ENCODE results near the gene LCE2B.
"Not testable (repeated sequence)": the region's sequence is repeated elsewhere in the genome, so short reads cannot be mapped to it uniquely, and the experiment has no call there.

LCE2B gene, protein sequence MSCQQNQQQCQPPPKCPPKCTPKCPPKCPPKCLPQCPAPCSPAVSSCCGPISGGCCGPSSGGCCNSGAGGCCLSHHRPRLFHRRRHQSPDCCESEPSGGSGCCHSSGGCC

DNA sequence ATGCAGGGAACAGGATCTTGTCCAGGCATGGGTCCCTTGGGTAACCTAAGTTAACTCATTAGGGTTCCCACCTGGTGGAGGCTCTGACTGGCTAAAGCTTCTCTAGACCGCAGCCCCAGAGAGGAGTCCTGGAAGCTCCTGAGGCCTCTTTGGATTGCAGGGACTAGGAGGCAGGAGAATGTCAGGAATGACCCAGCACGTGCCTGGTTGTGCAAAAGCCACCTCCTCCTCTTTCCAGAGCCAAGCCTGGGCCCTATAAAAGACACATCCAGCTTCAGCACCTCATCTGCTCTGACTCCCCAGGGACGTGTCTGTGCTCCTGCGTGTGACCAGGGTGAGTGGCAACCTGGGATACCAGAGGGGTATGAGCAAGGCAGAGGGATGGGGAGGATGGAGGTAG is at the start of gene LCE2B:
Gene LCE2B (plus strand): TSS at position 301 of the 400 bp plus-strand sequence. CDS start 721 bp downstream, outside the sequence.
- not testable (repeated sequence) for FAIRE-seq

- FAIRE-seq: no peak
Measured at GRCh38 chr1:152640351-152640750, 45.6 kb upstream of the LCE2B start.

DNA sequence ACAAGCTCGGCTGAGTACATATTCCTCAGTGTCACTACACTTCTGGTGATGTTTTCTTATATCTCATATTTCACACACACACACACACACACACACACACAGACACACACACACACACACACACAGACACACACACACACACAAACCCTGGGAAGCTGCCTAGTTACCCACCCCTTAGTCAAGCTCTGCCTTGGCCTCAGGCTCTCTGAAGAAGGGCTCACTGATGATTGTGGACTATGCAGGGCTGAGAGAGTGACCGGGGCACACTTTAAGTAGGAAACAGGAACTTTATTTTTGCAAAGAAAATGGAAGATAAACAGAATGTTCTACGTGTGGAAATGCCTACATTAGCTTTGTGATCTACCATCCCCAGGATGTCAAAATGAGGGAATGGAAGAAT is 42.0 kb upstream of the LCE2B start:
- no peak for FAIRE-seq

DNA sequence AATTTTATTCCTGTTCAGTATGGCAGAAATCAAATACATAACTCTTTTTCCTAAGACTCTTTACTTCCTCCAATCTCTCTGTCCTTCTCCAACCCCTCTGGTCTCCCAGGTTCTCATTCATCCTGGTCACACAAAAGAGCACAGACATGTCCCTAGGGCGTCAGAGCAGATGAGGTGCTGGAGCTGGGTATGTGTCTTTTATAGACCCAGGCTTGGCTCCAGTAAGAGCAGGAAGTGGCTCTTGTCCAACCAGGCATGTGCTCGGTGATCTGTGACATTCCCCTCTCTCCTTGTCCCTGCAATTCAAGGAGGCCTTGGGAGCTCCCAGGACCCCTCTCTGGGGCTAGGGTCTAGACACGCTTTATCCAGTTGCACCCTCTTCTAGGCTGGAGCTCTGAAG is 40.8 kb upstream of the LCE2B start:
- no peak for FAIRE-seq

- no peak for FAIRE-seq
Measured at GRCh38 chr1:152646656-152647055, 39.3 kb upstream of the LCE2B start.

- no peak for FAIRE-seq
Measured at GRCh38 chr1:152654110-152654509, 31.8 kb upstream of the LCE2B start.

DNA sequence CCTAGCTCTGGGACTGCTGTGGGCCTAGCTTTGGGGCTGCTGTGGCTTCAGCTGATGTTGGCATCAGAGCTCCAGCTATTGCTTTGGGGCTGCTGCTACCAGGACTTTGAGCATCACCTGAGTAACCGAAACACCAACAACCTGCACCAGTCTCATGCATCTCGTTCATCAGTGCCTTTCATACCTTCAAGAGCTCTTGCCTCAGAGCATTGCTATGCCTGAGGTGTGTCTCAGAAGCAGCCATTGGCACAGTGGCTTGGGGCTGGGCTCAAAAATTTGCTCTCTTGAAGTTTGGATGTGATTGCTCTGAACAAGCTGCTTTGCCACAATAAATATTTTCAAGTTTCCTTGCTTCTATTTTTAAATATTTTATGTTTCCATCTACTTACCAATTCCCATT is 29.5 kb upstream of the LCE2B start:
- FAIRE-seq: no peak

DNA sequence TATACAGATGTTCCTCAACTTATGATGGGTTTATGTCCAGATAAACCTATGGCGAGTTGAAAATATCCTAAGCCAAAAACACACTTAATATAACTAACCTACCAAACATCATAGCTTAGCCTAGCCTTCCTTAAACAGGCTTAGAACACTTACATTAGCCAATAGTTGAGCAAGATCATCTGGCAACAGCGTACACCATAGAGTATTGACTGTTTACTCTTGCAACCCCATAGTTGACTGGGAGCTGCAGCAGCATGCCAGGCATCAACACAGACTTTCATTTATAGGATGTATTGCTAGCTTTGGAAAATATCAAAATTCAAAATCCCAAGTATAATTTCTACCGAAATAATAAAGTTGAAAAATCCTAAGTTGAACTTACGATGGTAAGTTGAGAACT is 28.2 kb upstream of the LCE2B start:
- FAIRE-seq: no peak

DNA sequence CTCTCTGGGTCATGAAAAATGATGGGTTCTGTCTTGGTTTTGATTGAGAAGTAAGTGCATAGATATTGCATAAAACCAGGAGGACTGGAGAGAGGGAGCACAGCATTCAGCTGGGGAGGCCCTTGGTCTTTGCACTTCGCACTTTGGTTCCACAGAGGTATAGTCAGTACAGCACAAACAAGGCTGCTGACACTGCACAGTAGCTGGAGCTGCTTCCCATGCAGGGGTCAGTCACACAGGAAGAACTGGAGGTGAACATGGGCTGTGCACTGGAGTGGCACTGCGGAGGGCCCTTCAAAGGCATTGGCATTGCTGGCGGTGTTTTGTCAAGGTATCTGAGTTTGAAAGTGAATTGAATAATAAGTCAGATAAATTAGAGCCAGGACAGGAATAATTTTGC is 27.3 kb upstream of the LCE2B start:
- FAIRE-seq: no peak

DNA sequence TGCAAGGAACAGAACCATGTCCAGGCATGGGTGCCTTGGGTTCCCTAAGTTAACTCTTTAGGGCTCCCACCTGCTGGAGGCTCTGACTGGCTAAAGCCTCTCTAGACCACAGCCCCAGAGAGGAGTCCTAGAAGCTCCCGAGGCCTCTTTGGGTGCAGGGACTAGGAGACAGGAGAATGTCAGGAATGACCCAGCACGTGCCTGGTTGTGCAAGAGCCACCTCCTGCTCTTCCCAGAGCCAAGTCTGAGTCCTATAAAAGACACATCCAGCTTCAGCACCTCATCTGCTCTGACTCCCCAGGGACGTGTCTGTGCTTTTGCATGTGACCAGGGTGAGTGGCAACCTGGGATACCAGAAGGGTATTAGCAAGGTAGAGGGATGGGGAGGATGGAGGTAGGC is 22.8 kb upstream of the LCE2B start, which contains the start of gene LCE2D:
Gene LCE2D (plus strand): TSS at position 283 of the 400 bp plus-strand sequence. CDS start 726 bp downstream, outside the sequence.
- no peak for FAIRE-seq

GRCh38 chr1:152666171-152666570 is 19.8 kb upstream of the LCE2B start:
- FAIRE-seq: not testable (repeated sequence)

DNA sequence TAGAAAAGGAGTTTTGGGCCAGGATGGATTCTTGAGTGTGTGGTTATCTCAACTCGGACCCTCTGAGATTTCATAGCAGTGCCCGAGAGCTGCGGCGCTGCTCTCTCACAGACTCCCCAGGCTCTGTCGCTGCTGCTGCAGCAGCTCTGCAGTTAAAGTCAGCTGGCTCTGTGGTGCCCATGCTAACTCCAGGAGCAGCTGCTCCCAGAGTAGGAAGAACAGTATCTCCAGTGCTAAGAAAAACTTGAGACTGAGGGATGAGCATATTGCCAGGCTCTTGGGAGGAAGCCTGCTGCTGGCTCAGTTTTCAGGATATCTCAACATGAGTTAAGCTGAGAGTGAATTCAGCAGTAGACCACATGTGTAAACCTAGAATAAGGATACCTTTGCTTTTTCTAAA is 18.3 kb upstream of the LCE2B start:
- no peak for FAIRE-seq

DNA sequence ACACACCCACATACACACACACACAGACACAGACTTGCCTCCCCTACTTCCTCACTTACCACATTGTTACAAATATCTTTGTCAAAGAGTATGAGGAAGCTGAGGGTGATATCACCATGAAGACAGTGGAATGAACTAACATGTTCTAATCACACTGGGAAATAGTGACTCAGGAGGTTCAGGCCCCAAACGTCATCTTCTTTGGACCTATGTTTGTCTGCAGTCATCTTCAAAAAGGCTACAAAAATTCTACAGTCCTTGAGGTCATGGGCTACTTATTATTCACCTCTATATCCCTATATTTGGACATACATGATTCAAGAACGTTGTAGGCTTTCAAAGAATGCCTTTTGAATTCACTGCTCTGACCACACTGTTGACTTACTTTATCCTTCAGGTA is 12.9 kb upstream of the LCE2B start:
- FAIRE-seq: no peak

- FAIRE-seq: not testable (repeated sequence)
Measured at GRCh38 chr1:152674983-152675382, 10.9 kb upstream of the LCE2B start, which contains the start of gene LCE2C. LCE2C (plus strand) TSS chr1:152675279; CDS start chr1:152676016, 737 bp downstream.

DNA sequence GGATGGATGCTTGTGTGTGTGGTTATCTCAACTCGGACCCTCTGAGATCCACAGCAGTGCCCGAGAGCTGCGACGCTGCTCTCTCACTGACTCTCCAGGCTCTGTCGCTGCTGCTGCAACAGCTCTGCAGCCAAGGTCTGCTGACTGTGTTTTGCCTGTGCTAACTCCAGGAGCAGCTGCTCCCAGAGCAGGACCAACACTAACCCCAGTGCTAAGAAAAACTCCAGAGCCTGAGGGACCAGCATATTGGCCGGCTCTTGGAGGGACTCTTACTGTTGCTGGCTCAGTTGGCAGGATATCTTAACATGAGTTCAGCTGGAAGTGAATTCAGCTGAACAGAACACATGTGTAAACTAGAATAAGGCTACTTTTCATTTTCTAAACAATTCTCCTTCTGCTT is 6.5 kb upstream of the LCE2B start:
- FAIRE-seq: no peak

DNA sequence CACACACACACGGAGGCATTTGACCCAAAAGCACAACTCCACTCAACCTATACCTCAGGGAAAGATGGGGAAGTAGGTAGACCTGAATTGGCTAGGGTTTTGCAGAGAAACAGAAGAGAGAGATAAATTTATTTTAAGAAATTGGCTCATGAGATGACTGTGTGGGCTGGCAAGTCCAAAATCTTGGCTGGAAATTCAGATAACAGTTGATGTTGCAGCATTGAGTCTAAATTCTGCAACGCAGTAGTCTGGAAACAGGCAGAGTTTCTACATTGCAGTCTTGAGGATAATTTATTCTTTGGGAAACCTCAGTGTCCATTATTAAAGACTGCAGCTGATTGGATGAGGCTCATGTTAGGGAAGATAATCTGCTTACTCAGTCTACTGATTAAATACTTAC is 4.3 kb upstream of the LCE2B start:
- FAIRE-seq: no peak

DNA sequence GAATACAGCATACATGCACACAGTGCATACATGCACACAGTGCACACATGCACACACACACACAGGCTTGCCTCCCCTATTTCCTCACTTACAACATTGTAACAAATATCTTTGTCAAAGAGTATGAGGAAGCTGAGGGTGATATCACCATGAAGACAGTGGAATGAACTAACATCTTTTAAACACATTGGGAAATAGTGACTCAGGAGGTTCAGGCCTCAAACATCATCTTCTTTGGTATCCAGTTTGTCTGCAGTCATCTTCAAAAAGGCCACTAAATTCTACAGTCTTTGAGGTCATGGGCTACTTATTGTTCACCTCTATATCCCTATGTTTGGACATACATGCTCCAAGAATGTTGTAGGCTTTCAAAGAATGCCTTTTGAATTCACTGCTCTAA is 2.1 kb upstream of the LCE2B start:
- FAIRE-seq: no peak

GRCh38 chr1:152697701-152698600 is 12.0 kb downstream of the LCE2B start, which contains the start of gene LCE2A:
LCE2A (plus strand) TSS chr1:152698345; CDS start chr1:152698902, 557 bp downstream.
- FAIRE-seq: no peak

DNA sequence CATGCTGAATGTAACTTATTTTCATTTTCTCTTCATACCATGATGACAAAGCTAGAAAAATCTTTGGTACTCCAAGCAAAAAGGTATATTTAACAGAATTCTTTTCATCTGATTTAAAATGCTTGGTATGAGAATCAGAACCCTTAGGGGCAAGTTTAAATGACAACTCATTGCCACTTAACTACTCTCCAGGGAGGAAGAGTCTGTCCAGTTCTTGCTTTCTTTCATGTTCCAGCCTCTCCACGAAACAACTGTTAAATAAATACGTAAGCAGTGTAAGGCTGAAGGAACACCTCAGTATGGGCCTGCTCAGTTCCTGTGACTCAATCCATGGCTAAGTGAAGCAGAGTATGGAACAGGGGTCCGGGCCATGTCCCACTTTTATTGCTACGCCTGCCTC is 13.8 kb downstream of the LCE2B start:
- no peak for FAIRE-seq

- no peak for FAIRE-seq
Measured at GRCh38 chr1:152707860-152708259, 21.9 kb downstream of the LCE2B start, which contains the start of gene LCE4A. LCE4A (plus strand) TSS chr1:152708160; CDS start chr1:152709076, 916 bp downstream.

- FAIRE-seq: no peak
Measured at GRCh38 chr1:152718238-152718637, 32.3 kb downstream of the LCE2B start.

- FAIRE-seq: no peak
Measured at GRCh38 chr1:152725261-152725660, 39.3 kb downstream of the LCE2B start.

- no peak for FAIRE-seq
Measured at GRCh38 chr1:152728986-152729385, 43.1 kb downstream of the LCE2B start.

GRCh38 chr1:152735648-152736047 is 49.7 kb downstream of the LCE2B start:
- FAIRE-seq: no peak

Measured in islet of Langerhans (tissue), 1 donor.